Body of pancreas (tissue), 4 donors: Measurements from ENCODE around the gene PF4V1. TPM values are rescaled to one million over a fixed set of nuclear protein-coding genes. Genes with fewer than 3 reads are reported as not detected.

Source experiments
- ATAC-seq: fragments of 150-250 bp; one replicate; pipeline ENCODE4 v1.9.1; 2016
- DNase-seq, 4 donors: peaks; one replicate each; pipeline ENCODE4 v3.0.0-alpha.2; 2019
- H3K27ac ChIP-seq, 4 donors: fragments of 200-600 bp; sonication (generic); 1 replicate in 3 of 4; 2 replicates in 1 of 4; pipeline versions ENCODE4 v1.5.1 to v1.6.1; 2016 to 2019; ENCODE audit warnings: mild to moderate bottlenecking in 1 of 4, mixed read lengths in 1 of 4, moderate library complexity in 1 of 4
- H3K27me3 ChIP-seq, 2 donors: fragments of 200-600 bp; sonication (generic); one replicate each; pipeline ENCODE4 v1.6.0; 2016; ENCODE audit warnings: mild to moderate bottlenecking in 1 of 2
- H3K36me3 ChIP-seq, 2 donors: fragments of 200-600 bp; sonication (generic); replicated peaks in 1 of 2; 2 replicates each; pipeline ENCODE4 v1.5.1; 2016; ENCODE audit warnings: low read depth in 2 of 2; ENCODE audit not compliant: insufficient read depth in 1 of 2
- H3K4me1 ChIP-seq: fragments of 200-600 bp; sonication (generic); one replicate; pipeline ENCODE4 v1.6.0; 2016
- H3K4me3 ChIP-seq, 2 donors: fragments of 200-600 bp; sonication (generic); 1 replicate in 1 of 2; 2 replicates in 1 of 2; pipeline ENCODE4 v1.5.1; 2016 to 2019
- H3K9me3 ChIP-seq, 3 donors: fragments of 200-600 bp; sonication (generic); 1 replicate in 2 of 3; 2 replicates in 1 of 3; pipeline ENCODE4 v1.5.1; 2016
- POLR2A ChIP-seq, 3 donors: fragments of 450-650 bp; IDR thresholded peaks; one replicate each; pipeline ENCODE4 v1.6.1; 2016; ENCODE audit warnings: antibody characterized with exemption in 3 of 3, mild to moderate bottlenecking in 2 of 3
- WGBS, 2 donors: methylation state at CpG; one replicate each; pipeline ENCODE4 v1.1.5; 2017; 5-methylcytosine and 5-hydroxymethylcytosine counted together
- intact Hi-C: fragments of 100-400 bp; cut with DNase I; formaldehyde crosslinking; loops from one replicate; pipeline ENCODE4 v1.15.1; 2023
- total RNA-seq, 2 donors: library from RNA; depleted of rRNA; stranded (reverse); fragments of >200 nt; gene quantifications; one replicate each; pipeline ENCODE4 v1.1.0, GENCODE V29; 2016
- TF ChIP-seq, protein P1 (sequence below), 7 experiments: fragments of 450-650 bp in 4 of 7; fragments of 200-600 bp in 3 of 7; sonication (generic) in 3 of 7; IDR thresholded peaks; one replicate each; pipeline ENCODE4 v1.5.1; 2016 to 2019; ENCODE audit warnings: antibody characterized with exemption in 7 of 7

Gene PF4V1
- total RNA-seq, 2 donors from 2014 or later: not detected

DNA sequence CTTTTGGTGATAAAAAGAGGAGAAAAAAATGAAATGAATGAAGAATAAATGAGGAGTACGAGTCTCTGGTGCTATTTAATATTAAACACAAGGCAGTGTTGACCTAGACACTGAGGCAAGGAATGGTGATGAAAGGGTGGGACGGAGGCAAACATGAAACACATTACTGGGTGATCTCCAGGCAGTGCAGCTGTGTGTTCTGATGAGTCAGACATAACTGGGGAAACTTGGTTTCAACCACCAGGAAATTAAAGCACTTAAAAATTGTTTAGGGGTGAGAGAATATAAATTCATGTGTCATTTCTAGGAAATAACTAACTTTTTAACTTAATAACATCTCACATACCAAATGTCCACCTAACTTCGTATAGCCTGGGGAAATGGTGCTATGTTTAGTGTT lies 36.3 kb upstream of the PF4V1 start:
- WGBS, 2 donors: 41 to 47% methylated on average over 3 of the region's 3 CpGs
- Histone ChIP-seq H3K9me3 (no peaks in the 10 kb centered on the region), H3K27ac (peak overlapping the region in 1 of 4 donors; percentile 36), H3K4me1 (no peaks in the 10 kb centered on the region), H3K4me3 (no peak overlapping the region), H3K27me3 (no peaks in the 10 kb centered on the region), H3K36me3 (no peaks in the 10 kb centered on the region)
- ATAC-seq: peak; percentile 69
- no peak for TF ChIP-seq POLR2A (IDR thresholded peaks at IDR 0.05)
- TF ChIP-seq, protein P1, sequence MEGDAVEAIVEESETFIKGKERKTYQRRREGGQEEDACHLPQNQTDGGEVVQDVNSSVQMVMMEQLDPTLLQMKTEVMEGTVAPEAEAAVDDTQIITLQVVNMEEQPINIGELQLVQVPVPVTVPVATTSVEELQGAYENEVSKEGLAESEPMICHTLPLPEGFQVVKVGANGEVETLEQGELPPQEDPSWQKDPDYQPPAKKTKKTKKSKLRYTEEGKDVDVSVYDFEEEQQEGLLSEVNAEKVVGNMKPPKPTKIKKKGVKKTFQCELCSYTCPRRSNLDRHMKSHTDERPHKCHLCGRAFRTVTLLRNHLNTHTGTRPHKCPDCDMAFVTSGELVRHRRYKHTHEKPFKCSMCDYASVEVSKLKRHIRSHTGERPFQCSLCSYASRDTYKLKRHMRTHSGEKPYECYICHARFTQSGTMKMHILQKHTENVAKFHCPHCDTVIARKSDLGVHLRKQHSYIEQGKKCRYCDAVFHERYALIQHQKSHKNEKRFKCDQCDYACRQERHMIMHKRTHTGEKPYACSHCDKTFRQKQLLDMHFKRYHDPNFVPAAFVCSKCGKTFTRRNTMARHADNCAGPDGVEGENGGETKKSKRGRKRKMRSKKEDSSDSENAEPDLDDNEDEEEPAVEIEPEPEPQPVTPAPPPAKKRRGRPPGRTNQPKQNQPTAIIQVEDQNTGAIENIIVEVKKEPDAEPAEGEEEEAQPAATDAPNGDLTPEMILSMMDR (IDR thresholded peaks at IDR 0.05): no peak
- intact Hi-C loops: no loop called here
- peak in 2 of 4 donors; percentile 8 to 15 for DNase-seq

DNA sequence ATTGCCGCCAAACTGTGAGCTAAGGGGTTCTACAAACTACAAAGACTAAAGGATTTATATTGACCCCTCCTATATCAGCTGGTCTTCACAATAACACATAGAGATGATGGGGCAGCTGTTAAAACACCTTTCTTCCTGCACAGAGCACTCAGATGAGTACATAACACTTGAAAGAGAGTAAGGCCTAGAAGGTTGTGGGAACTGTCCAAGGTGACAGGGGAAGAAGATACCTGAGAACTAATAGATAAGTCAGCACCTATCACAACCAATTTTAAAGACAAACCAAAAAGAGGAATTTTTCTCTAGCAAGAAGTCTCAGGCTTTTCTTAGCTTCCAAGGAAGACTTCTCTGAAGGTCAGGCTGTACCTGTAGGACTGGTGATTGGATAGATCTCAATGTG lies 35.8 kb upstream of the PF4V1 start:
- Histone ChIP-seq H3K27ac (peak overlapping the region in 1 of 4 donors; percentile 22), H3K36me3 (no peaks in the 10 kb centered on the region), H3K27me3 (no peaks in the 10 kb centered on the region), H3K4me1 (no peaks in the 10 kb centered on the region), H3K4me3 (no peak overlapping the region), H3K9me3 (no peaks in the 10 kb centered on the region)
- DNase-seq (no peak), ATAC-seq (no peak)
- intact Hi-C loops: no loop called here
- TF ChIP-seq POLR2A (IDR thresholded peaks at IDR 0.05): no peak
- TF ChIP-seq, protein P1 (IDR thresholded peaks at IDR 0.05): no peak
- 93 to 95% methylated on average over 1 of the region's 1 CpG for WGBS, 2 donors

DNA sequence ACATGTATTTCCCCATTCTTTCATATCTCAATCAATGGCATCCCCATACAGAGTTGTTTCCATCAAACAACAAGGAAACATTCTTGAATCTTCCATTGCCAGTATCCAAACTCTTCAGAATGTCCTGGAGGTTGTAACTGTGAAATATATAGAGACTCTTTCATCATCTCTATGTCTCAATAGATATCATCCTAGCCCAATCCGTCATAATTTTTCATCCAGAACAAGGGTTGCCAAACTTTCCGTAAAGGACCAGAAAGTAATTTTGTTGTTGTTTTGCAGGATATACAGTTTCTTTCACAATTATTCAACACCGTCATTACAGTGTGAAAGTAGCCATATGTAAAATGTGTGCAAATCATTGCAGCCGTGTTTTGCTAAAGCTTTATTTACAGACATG lies 31.8 kb upstream of the PF4V1 start:
- no peak overlapping the region for H3K27ac ChIP-seq
- WGBS, 2 donors: 65 to 69% methylated on average over 4 of the region's 4 CpGs
- ATAC-seq: no peak

DNA sequence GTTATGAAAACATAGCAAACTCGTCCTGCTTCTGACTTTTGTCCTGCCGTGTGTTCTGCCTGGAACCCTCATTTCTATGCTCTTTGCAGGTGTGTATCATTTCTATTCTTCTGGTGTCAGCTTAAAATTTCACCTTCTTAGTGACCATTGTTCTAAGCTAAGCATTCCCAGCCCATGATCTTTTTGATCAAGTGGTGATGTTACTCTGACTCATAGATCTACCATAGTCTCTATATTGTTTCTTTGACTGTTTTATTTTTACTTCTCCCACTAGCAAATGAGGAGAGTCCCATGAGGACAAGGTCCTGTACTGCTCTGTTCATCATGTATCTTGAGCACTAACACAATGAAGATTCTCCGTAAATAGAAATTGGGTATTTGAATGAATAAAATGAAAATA lies 30.7 kb upstream of the PF4V1 start:
- H3K36me3 ChIP-seq: no peaks in the 10 kb centered on the region
- no peak overlapping the region for H3K4me3 ChIP-seq
- no peak overlapping the region for H3K27ac ChIP-seq
- DNase-seq (no peak), ATAC-seq (no peak)
- no peaks in the 10 kb centered on the region for H3K9me3 ChIP-seq
- TF ChIP-seq, protein P1 (IDR thresholded peaks at IDR 0.05): no peak
- TF ChIP-seq POLR2A (IDR thresholded peaks at IDR 0.05): no peak
- intact Hi-C loops: no loop called here
- no peaks in the 10 kb centered on the region for H3K27me3 ChIP-seq
- no peaks in the 10 kb centered on the region for H3K4me1 ChIP-seq
- 68 to 75% methylated on average over 3 of the region's 3 CpGs for WGBS, 2 donors

More for the DNA sequence above, 31.8 kb upstream of the PF4V1 start:
- Histone ChIP-seq H3K4me3 (no peak overlapping the region), H3K4me1 (no peaks in the 10 kb centered on the region), H3K27me3 (no peaks in the 10 kb centered on the region), H3K9me3 (no peaks in the 10 kb centered on the region), H3K36me3 (no peaks in the 10 kb centered on the region)
- TF ChIP-seq POLR2A (IDR thresholded peaks at IDR 0.05): no peak
- TF ChIP-seq, protein P1 (IDR thresholded peaks at IDR 0.05): no peak
- intact Hi-C loops: no loop called here
- DNase-seq: no peak

DNA sequence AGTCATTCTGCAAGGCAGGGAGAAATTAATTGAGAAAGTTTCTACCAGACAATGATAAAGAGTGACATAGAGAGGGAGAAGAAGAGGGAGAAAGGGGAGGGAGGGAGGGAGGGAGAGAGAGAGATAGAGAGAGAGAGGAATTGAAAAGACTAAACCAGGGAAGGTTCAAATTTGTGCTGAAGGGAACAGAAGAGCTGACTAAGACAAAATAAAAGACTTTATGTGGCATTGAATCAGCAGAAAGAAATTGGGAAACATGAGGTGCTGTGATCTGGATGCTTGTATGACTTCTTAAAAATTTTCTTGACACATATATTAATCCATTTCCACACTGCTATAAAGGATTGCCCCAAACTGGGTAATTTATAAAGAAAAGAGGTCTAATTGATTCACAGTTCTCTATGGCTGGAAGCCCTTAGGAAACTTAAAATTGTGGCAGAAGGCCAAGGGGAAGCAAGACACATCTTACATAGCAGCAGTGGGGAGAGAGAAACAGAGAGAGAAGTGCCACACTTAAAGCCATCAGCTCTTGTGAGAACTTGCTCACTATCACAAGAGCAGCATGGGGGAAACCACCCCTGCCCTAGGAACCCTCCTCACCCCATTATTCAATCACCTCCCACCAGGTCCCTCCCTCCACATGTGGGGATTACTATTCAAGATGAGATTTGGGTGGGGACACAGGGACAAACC lies 30.1 kb upstream of the PF4V1 start:
- no peaks in the 10 kb centered on the region for H3K36me3 ChIP-seq
- intact Hi-C loops: no loop called here
- H3K4me1 ChIP-seq: no peaks in the 10 kb centered on the region
- TF ChIP-seq, protein P1 (IDR thresholded peaks at IDR 0.05): no peak
- TF ChIP-seq POLR2A (IDR thresholded peaks at IDR 0.05): no peak
- no peak for DNase-seq
- H3K27me3 ChIP-seq: no peaks in the 10 kb centered on the region
- H3K4me3 ChIP-seq: no peak overlapping the region
- H3K9me3 ChIP-seq: no peaks in the 10 kb centered on the region
- ATAC-seq: no peak
- no peak overlapping the region for H3K27ac ChIP-seq
